ENCODE data around the gene DGKQ. TPM values are rescaled to one million over a fixed set of nuclear protein-coding genes. Genes with fewer than 3 reads are reported as not detected.

Gene DGKQ
- total and polyA plus RNA-seq, 9 of the 15 experiments (the other 6 are each of a cell fraction or from before 2014, with no cell fraction given) = 0.17 to 22.0 (median 5.6) TPM

GRCh38 chr4:973431-974397 lies at the start of gene DGKQ (continued):
- TF ChIP-seq AFF1 (IDR thresholded peaks at IDR 0.05; ENCODE audit: low read depth in 1 of 2, partially characterized antibody in 2 of 2) = no peak
- no peak for TF ChIP-seq RBM39 (optimal IDR thresholded peaks at IDR 0.05; ENCODE audit: low read depth, low read length)
- no peak for TF ChIP-seq ZNF583 (CRISPR knock-in tag; IDR thresholded peaks at IDR 0.05)
- TF ChIP-seq PHF20 (IDR thresholded peaks at IDR 0.05; ENCODE audit: partially characterized antibody) = no peak
- TF ChIP-seq RBM15 (IDR thresholded peaks at IDR 0.05; ENCODE audit: insufficient read depth, low read length) = no peak
- TF ChIP-seq REST (IDR thresholded peaks at IDR 0.05; ENCODE audit: borderline replicate concordance) = no peak
- TF ChIP-seq REST (CRISPR knock-in tag; IDR thresholded peaks at IDR 0.05; ENCODE audit: low read depth) = 0 out of 2 replicates have a peak, but pooled peaks have one; percentile 47
- no peak for TF ChIP-seq BMI1 (IDR thresholded peaks at IDR 0.05; ENCODE audit: low read length)
- TF ChIP-seq RHOXF2B (CRISPR knock-in tag; conservative IDR thresholded peaks at IDR 0.05) = no peak
- no peak for TF ChIP-seq ZNF277 (CRISPR knock-in tag; IDR thresholded peaks at IDR 0.05; ENCODE audit: borderline replicate concordance)
- no peak for TF ChIP-seq FOXA1 (IDR thresholded peaks at IDR 0.05; ENCODE audit: borderline replicate concordance)
- 0 out of 4 replicates have a peak, but pooled peaks of 1 of the 2 experiments have one; percentile 28 for TF ChIP-seq HDAC1 (IDR thresholded peaks at IDR 0.05)
- no peak for TF ChIP-seq ZNF175 (CRISPR knock-in tag; IDR thresholded peaks at IDR 0.05; ENCODE audit: low read depth)
- no peak for TF ChIP-seq ZNF695 (CRISPR knock-in tag; IDR thresholded peaks at IDR 0.05)
